ENCODE data around the gene COA8. TPM values are rescaled to one million over a fixed set of nuclear protein-coding genes. Genes with fewer than 3 reads are reported as not detected.

COA8 gene
- total RNA-seq, 1 donor from 2014 or later, result 33.8 TPM

DNA sequence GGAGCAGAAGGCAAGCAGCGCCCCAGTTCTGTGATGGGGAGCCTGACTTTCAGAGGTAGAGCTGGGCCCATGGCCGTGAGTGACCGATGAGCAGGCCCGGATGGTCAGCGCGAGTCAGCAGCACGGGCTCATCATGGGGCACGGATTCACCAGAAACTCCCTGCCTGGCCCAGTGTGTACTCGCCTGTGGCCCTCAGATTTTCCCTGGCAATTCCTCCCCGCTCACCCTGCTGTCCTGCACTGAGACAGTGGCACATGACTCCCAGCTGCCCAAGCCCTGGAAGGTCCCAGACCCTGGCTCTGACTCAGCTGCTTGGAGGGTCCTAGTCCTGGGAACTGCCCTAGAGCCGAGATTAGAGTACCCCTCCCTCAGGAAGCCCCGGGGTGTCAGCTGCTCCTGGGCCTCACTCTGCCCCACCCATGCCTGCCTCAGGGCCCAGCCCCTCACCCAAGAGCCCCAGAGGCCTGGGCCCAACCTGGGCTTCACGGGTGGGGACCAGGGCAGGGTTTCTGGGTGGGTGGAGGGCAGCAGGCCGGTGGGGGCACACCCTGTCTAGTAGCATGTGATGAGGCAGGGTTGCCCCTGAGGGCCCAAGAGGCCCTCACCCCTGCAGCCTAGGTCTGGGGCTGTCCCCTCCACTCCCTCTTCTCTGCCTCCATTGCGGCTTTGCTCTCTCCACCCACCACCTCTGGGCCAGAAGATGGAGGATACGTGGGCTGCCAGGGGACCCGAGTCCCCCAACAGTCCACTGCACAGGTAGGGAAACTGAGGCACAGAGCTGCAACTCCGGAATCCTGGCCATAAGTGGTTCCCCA lies 25.4 kb upstream of the COA8 start:
- DNase-seq, result no peak

DNA sequence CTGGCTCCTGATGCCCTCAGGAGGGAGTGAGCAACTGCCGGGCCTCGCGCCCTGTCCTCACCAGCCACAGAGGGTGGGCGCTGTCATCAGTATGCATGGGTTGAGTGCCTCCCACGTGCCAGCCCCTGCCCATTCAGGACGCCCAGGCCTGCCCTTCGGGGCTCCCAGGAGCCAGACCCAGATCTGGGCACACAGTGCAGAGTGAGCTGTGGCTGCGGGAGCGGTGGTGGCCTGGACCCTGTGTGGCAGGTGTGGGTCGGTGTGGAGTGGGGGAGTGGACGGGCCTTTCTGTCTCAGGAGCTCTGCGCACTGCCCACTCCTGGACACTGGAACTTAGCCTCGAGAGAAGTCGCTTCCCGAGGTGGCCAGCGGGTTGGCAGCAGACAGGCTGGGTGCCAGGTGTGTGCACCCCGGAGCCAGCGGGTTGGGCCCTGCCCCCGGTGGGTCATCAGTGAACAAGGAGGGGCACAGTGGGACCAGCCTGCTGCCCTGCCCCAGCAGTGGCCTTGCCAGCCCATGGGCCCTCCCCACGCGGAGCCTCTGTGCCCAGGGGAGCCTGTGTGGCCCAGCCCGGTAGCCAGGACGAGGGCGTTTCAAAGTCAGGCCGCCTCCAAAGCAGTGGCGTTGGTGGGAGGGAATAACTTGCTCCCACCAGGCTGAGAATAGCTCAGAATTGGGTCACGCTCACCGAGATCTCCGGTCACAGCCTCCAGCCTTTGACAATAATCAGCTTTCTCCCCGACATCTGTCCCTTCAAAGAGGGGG lies 24.3 kb upstream of the COA8 start:
- DNase-seq, result no peak

GRCh38 chr14:103539056-103539825 lies 23.5 kb upstream of the COA8 start:
- no peak for DNase-seq

DNA sequence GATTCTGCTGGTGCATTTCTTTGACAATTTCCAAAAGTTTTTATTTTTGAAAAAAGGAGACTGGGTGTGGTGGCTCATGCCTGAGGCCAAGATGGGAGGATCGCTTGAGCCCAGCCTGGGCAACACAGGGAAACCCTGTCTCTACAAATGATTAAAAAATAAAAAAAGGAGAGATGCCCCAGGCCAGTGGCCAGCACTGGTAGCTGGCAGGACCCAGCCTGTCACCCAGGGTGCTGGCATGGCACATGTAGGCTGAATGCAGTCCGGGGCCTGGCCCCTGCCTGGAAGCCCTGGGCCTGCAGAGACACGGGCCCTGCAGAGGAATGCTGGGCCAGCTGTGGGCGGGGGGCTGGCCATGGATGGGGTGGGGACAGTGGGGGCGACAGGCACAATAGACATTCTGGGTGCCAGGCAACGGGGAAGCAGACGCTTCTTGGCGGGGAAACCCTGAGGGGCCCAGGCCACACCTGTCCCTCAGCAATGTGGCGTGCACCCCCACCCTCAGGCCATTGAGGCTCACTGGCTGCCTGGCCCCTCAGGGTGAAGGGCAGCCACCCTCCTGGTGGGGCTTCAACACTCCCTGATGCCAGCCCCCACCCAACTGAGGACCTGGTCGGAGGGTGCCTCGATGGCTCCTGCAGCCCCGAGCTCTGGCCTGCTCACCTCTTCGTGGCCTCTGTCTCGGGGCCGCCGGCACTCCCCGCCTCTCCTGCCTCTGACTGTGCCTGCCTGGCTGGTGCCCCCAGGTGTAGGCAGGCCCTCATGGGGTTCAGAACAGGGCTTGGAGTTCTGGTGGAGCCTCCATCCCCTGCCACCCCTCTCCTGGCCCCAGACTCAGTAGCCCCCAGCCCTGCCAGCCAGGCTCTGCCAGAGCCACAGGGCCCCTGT lies 21.7 kb upstream of the COA8 start:
- DNase-seq, result peak; percentile 79

- no peak for DNase-seq
Observed at GRCh38 chr14:103541709-103542604, 20.8 kb upstream of the COA8 start.

- DNase-seq, result peak; percentile 96
Observed at GRCh38 chr14:103542605-103543088, 20.1 kb upstream of the COA8 start.

GRCh38 chr14:103543140-103543539 lies 19.6 kb upstream of the COA8 start:
- no peak for DNase-seq

GRCh38 chr14:103543721-103544387 lies 18.9 kb upstream of the COA8 start:
- DNase-seq, result peak; percentile 18

GRCh38 chr14:103544388-103545218 lies 18.2 kb upstream of the COA8 start:
- DNase-seq, result peak; percentile 92

- DNase-seq, result no peak
Observed at GRCh38 chr14:103545219-103545914, 17.4 kb upstream of the COA8 start.

- peak; percentile 67 for DNase-seq
Observed at GRCh38 chr14:103545915-103546651, 16.7 kb upstream of the COA8 start.

- peak; percentile 84 for DNase-seq
Observed at GRCh38 chr14:103546652-103547454, 15.9 kb upstream of the COA8 start.

DNA sequence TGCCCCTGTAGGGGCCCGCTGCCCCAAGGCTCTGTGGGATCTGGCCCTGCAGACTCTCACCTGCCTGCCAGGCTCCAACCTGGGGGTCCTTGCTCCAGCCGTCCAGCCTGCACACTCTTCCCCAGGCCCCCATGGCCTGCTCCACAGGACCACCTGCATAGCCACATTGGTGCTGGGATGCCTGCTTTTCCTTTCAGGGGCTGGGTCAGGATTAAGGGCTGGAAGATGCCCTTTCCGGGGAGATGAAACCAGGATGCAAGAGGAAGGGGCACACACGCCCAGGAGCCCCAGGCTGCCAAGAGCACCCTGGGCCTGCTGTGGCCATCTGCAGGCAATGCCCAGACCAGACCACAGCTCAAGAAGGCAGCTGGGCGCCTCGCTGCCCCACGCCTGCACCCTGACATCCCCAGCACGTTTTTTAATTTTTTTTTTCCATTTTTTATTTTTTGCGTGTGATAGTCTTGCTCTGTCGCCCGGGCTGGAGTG lies 15.3 kb upstream of the COA8 start:
- DNase-seq, result no peak

DNA sequence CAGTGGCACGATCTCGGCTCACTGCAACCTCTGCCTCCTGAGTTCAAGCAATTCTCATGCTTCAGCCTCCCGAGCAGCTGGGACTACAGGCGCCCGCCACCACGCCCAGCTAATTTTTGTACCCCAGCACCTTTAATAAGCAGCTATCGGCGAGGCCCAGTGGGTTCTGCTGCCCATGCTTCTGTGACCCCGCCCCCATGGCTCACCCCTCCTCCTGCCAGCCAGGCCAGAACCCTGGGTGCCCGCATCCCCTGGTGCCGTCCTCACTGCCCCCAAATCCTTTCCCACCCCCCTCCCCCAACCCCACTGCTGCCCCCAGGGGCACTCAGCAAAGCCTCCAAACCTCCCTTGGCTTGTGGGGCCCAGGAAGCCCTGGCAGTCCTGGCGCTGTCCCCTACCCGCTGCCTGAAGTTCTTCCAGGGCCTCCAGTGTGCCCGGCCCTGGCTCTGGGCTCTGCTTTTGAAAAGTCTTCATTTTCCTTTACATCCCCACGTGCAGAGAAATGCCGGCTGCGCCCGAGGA lies 14.8 kb upstream of the COA8 start:
- DNase-seq, result no peak

- DNase-seq, result no peak
Observed at GRCh38 chr14:103548463-103549351, 14.1 kb upstream of the COA8 start.
